Measurements from ENCODE around the gene TYMS.

- TF ChIP-seq CTCF (IDR thresholded peaks at IDR 0.05) (no peak), POLR2AphosphoS5 (IDR thresholded peaks at IDR 0.05; ENCODE audit: low read depth, low read length) (no peak)
Observed at GRCh38 chr18:627231-627630, 30.2 kb upstream of the TYMS start.

Measured in Panc1 (cell line).